Stimulated activated naive CD4-positive, alpha-beta T cell treated with Interleukin-2 at 50 U/mL for 16 hours (primary cell): Measurements from ENCODE around the gene CEACAM7.

Experiments used
- DNase-seq: peaks from one replicate; lab custom pipeline; 2025; lab: John Stamatoyannopoulos, UW

The CEACAM7 gene

DNA sequence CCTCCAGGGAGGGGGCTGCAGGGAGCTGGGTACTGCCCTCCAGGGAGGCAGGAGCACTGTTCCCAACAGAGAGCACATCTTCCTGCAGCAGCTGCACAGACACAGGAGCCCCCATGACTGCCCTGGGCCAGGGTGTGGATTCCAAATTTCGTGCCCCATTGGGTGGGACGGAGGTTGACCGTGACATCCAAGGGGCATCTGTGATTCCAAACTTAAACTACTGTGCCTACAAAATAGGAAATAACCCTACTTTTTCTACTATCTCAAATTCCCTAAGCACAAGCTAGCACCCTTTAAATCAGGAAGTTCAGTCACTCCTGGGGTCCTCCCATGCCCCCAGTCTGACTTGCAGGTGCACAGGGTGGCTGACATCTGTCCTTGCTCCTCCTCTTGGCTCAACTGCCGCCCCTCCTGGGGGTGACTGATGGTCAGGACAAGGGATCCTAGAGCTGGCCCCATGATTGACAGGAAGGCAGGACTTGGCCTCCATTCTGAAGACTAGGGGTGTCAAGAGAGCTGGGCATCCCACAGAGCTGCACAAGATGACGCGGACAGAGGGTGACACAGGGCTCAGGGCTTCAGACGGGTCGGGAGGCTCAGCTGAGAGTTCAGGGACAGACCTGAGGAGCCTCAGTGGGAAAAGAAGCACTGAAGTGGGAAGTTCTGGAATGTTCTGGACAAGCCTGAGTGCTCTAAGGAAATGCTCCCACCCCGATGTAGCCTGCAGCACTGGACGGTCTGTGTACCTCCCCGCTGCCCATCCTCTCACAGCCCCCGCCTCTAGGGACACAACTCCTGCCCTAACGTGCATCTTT, 12.5 kb upstream of the CEACAM7 start:
- no peak for DNase-seq

DNA sequence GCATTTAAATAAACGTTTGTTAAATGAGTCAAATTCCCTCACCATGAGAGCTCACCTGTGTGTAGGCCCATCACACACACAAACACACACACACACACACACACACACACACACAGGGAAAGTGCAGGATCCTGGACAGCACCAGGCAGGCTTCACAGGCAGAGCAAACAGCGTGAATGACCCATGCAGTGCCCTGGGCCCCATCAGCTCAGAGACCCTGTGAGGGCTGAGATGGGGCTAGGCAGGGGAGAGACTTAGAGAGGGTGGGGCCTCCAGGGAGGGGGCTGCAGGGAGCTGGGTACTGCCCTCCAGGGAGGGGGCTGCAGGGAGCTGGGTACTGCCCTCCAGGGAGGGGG, 11.9 kb upstream of the CEACAM7 start:
- DNase-seq: no peak

DNA sequence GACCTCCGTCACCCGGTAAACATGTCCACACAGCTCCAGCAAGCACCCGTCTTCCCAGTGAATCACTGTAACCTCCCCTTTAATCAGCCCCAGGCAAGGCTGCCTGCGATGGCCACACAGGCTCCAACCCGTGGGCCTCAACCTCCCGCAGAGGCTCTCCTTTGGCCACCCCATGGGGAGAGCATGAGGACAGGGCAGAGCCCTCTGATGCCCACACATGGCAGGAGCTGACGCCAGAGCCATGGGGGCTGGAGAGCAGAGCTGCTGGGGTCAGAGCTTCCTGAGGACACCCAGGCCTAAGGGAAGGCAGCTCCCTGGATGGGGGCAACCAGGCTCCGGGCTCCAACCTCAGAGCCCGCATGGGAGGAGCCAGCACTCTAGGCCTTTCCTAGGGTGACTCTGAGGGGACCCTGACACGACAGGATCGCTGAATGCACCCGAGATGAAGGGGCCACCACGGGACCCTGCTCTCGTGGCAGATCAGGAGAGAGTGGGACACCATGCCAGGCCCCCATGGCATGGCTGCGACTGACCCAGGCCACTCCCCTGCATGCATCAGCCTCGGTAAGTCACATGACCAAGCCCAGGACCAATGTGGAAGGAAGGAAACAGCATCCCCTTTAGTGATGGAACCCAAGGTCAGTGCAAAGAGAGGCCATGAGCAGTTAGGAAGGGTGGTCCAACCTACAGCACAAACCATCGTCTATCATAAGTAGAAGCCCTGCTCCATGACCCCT, 11.3 kb upstream of the CEACAM7 start:
- DNase-seq: no peak

DNA sequence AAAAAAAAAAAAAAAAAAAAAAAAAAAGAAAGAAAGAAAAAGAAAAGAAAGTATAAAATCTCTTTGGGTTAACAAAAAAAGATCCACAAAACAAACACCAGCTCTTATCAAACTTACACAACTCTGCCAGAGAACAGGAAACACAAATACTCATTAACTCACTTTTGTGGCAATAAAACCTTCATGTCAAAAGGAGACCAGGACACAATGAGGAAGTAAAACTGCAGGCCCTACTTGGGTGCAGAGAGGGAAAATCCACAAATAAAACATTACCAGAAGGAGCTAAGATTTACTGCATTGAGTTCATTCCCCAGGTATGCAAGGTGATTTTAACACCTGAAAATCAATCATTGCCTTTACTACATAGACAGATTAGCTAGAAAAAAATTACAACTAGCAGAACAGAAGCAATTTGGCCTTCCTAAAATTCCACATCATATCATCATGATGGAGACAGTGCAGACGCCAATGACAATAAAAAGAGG, 10.7 kb upstream of the CEACAM7 start:
- DNase-seq: no peak

DNA sequence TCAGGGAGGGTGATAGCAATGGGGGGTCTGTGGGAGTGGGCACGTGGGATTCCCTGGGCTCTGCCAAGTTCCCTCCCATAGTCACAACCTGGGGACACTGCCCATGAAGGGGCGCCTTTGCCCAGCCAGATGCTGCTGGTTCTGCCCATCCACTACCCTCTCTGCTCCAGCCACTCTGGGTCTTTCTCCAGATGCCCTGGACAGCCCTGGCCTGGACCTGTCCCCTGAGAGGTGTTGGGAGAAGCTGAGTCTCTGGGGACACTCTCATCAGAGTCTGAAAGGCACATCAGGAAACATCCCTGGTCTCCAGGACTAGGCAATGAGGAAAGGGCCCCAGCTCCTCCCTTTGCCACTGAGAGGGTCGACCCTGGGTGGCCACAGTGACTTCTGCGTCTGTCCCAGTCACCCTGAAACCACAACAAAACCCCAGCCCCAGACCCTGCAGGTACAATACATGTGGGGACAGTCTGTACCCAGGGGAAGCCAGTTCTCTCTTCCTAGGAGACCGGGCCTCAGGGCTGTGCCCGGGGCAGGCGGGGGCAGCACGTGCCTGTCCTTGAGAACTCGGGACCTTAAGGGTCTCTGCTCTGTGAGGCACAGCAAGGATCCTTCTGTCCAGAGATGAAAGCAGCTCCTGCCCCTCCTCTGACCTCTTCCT, 9.3 kb upstream of the CEACAM7 start:
- no peak for DNase-seq

DNA sequence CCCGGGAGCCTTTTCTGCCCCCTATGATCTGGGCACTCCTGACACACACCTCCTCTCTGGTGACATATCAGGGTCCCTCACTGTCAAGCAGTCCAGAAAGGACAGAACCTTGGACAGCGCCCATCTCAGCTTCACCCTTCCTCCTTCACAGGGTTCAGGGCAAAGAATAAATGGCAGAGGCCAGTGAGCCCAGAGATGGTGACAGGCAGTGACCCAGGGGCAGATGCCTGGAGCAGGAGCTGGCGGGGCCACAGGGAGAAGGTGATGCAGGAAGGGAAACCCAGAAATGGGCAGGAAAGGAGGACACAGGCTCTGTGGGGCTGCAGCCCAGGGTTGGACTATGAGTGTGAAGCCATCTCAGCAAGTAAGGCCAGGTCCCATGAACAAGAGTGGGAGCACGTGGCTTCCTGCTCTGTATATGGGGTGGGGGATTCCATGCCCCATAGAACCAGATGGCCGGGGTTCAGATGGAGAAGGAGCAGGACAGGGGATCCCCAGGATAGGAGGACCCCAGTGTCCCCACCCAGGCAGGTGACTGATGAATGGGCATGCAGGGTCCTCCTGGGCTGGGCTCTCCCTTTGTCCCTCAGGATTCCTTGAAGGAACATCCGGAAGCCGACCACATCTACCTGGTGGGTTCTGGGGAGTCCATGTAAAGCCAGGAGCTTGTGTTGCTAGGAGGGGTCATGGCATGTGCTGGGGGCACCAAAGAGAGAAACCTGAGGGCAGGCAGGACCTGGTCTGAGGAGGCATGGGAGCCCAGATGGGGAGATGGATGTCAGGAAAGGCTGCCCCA, 8.5 kb upstream of the CEACAM7 start:
- no peak for DNase-seq

DNA sequence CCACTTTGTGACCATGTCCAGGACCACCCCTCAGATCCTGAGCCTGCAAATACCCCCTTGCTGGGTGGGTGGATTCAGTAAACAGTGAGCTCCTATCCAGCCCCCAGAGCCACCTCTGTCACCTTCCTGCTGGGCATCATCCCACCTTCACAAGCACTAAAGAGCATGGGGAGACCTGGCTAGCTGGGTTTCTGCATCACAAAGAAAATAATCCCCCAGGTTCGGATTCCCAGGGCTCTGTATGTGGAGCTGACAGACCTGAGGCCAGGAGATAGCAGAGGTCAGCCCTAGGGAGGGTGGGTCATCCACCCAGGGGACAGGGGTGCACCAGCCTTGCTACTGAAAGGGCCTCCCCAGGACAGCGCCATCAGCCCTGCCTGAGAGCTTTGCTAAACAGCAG, 7.7 kb upstream of the CEACAM7 start:
- no peak for DNase-seq

DNA sequence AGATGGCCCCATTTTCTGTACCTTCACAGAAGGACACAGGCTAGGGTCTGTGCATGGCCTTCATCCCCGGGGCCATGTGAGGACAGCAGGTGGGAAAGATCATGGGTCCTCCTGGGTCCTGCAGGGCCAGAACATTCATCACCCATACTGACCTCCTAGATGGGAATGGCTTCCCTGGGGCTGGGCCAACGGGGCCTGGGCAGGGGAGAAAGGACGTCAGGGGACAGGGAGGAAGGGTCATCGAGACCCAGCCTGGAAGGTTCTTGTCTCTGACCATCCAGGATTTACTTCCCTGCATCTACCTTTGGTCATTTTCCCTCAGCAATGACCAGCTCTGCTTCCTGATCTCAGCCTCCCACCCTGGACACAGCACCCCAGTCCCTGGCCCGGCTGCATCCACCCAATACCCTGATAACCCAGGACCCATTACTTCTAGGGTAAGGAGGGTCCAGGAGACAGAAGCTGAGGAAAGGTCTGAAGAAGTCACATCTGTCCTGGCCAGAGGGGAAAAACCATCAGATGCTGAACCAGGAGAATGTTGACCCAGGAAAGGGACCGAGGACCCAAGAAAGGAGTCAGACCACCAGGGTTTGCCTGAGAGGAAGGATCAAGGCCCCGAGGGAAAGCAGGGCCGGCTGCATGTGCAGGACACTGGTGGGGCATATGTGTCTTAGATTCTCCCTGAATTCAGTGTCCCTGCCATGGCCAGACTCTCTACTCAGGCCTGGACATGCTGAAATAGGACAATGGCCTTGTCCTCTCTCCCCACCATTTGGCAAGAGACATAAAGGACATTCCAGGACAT, 7.0 kb upstream of the CEACAM7 start:
- no peak for DNase-seq

DNA sequence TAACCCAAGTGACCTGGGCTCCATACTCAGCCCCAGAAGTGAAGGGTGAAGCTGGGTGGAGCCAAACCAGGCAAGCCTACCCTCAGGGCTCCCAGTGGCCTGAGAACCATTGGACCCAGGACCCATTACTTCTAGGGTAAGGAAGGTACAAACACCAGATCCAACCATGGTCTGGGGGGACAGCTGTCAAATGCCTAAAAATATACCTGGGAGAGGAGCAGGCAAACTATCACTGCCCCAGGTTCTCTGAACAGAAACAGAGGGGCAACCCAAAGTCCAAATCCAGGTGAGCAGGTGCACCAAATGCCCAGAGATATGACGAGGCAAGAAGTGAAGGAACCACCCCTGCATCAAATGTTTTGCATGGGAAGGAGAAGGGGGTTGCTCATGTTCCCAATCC, 6.1 kb upstream of the CEACAM7 start:
- DNase-seq: no peak

DNA sequence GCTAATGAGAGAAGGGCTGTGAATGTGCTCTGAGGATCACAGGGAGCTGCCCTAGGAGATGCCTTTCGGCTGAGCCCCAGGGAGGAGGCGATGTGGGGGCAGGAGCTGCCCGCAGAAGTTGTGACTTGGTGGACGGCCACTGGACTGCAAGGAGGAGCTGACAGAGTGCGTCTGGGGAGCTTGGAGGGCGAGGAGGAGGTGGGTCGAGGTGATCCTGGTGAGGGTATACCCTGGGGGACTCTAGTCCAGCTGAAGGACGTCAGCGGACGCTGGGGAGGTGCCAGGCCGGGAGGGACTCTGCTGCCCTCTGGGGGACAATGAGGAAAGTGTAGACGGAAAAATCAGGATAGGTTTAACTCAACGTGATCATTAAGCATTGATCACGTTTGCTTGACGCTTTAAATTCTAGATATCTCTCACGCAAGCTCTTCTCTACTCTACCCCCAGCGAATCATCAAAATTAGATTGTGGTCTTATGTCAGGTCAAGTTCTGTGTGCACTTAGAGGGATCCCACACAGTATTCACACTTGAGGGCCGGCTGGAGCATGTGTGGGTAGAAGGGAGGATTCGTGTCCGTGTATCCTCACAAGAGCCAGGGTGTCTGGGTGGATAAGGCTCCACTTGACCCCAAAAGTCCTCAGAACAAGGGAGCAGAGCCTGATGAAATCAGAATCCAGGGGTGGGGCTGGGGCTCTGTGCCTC, 3.3 kb upstream of the CEACAM7 start:
- DNase-seq: no peak

DNA sequence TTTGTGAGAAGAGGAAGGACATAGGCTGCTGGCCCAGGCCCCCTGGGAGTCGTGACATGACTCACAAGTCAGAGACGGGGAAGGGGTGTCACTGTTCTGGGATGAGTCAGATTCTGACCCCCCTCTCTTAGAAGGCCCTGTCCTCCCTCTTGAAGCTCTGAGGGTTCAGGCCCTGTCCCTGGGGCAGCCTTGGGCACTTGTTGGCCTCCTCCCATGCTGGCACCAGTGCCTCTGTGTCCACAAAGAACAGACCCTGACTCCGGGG, 2.7 kb upstream of the CEACAM7 start:
- no peak for DNase-seq

DNA sequence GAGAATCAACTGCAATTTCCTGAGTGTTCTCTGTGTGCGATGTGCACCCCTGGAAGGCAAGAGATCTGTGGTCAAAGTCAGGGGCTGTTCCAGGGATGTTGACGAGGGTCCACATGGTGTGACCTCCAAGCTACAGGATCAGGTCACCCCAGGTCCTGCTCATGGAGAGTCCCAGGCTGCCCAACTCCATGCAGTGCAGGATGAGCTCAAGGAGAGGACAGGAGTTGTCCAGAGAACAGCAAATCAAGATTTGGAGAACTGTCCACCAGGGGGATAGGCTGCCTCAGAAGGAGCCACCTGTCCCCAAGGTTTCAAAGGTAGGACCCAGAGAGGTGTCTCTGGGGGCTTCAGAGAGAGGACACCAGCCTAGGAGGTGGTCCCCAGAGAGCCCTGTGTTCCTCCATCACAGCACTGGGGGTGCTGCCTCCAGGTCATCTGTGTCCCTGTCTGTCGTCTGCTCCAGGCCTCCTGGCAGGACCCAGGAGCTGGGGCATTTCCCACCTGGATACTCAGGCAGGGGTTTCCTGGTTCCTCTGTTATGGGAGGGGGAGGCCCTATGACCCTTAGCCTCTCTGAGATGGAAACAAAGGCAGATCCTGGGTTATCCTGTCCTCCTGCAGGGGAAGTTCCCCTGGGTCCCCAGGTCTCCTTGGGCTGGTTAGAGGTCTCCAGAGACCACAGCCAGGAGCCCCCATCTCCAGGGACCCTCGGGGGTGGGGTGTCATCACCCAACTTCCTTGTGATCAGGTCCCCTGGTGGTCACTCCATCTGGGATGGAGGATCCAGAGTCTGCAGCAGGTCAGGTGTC, 2.1 kb upstream of the CEACAM7 start:
- DNase-seq: no peak

DNA sequence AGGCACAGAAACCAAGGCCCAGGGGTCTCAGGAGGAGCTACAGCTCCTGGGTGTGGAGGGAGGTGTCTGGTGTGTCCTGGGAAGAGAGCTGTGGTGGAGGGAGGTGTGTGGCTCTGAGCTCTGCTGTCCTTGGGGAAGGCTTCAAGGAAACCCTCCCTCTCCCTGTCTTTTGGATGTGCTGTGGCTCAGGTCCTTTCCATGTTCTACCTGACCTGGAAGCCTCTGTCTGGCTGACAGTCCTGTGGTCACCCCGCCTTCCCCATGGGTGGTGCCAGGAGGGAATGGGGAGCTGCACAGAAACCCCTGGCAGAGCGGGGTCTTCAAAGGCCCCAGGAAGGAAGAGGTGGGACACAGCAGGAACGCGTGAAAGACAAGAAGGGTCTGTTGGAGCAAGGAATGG, 617 bp upstream of the CEACAM7 start:
- no peak for DNase-seq

DNA sequence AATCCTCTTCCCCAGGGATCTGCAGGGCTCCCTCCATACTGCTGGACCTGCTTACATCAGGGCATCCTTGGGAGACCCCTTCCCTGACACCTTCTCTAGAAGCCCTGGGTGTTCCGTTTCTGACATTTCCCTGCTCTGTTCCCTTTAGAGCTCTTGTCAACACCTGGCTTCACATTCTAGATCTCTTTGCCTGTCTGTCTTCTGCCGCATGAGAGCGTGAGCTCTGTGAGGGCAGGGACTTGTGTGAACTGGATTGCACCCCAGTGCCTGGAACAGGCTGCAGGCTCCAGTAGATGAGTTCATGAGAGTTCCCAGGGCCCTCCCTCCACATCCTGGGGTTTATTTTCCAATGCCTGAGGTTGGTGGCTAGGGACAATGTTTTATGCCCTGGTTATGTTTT, 651 bp downstream of the CEACAM7 start:
- no peak for DNase-seq

DNA sequence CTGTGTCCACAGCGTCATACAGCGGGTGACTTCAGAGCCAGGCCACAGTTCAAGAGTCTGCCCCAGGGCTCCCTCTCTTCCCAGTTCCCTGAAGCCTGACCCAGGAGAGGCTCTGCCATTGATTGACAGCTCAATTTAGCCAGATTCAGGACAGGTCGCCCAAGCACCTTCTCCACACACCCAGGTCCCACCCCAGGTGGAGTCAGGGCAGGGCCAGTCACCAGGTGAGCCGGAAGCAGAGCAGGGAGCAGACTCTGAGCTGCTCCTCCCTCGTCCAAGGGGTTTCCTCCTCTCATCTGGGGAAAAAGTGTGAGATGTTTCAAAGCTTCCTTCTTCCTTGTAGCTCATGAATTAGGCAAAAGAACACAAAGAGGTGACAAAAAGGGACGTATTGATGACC, 5.6 kb downstream of the CEACAM7 start:
- no peak for DNase-seq

DNA sequence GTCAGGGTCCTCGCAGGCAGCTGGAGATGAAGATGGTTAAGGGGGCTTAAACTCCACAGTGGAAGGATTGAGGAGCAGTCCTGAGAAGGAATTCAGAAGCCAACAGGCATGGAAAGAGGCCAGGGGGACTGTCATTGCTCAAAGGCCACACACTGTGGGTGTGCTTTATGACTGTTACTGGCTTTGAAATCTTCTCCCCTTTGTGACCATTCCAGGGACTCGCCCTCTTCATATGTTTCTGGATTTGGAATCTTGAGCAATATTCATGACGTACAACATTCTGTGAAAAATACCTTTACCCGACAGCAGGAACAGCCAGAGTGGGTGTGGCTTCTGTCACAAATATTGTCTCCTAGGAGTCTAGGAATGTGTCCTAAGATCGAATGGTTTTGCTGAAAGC, 16.6 kb downstream of the CEACAM7 start:
- DNase-seq: no peak

DNA sequence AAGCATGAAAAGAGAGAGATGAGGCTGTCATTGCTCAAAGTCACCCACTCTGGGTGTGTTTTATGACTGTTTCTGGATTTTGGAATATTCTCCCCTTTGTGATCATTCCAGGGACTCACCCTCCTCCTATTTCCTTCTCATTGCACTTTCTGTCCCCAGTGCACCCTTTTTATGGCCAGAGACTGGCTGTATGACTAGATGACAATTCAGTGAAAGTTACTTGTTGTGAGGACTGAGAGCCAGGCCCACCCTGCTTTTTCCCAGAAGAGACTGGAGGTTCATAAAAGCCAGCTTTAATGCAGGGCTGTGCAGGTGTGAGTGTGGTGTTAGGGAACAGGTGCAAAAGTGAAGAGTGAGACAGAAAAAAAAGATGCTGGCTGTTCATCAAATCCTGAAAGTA, 17.3 kb downstream of the CEACAM7 start:
- DNase-seq: no peak

DNA sequence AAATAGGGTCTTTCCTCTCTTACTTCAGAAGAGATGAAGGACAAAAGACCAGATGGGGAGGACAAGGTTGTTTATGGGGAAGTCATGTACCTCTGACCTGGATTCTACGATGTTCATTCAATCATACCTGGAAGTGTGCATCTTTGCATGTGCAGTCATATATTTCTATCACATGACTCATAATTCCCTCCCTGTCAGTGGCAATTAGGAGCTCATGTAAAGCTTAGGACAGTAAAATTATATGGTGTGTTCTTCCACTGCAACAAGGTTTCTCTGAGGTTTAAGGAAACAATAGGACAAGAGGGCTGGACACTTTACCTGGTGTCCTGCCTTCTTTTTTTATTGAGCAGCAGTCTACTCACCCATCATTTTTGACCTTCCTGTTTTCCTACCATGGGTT, 19.8 kb downstream of the CEACAM7 start:
- no peak for DNase-seq

DNA sequence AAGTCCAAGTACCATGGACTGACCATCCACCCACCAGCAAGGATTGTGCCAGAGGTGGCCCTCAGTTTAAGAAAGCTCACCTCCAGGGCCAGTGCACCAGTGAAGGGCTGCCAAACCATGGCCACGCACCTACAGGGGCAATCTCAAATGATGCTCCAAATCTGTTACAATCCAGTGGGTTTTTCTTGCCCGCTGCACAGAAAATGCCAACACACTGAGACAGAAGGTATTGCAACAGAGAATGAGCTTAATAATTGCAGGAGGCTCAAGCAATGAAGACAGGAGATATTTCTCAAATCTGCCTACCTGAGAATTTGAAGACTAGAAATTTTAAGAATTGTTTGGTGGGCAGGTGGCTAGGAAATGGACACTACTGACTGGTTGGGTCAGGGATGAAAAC, 22.0 kb downstream of the CEACAM7 start:
- no peak for DNase-seq

DNA sequence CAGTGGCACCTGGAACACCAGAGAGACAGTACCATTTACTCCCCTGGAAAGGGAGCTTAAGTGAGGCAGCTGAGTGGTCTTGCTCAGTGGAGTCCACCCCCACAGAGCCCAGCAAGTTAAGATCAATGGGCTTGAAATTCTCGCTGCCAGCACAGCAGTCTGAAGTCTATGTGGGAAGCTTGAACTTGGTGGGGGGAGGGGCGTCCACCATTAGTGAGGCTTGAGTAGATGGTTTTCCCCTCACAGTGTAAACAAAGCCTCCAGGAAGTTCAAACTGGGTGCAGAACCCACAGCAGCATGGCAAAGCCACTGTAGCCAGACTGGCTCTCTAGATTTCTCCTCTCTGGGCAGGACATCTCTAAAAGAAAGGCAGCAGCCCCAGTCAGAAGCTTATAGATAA, 30.9 kb downstream of the CEACAM7 start:
- DNase-seq: no peak
